GM12878 (cell line): ENCODE measurements around the gene NSUN2. TPM values are rescaled to one million over a fixed set of nuclear protein-coding genes. Genes with fewer than 3 reads are reported as not detected.

ENCODE experiments used
- ATAC-seq: fragments of 200-7000 bp; cut with Tn5 transposase; 3 replicates; pipeline ENCODE4 v1.9.1; 2020; ENCODE audit warnings: mild to moderate bottlenecking, moderate library complexity
- BruUV-seq: library from RNA; stranded (reverse); fragments of 400-500 nt; replicated peaks from 2 replicates; lab custom pipeline; 2021; lab: Mats Ljungman, UMichigan
- CTCF ChIA-PET: fragments of 300-600 bp; sonication (Branson Sonifier 250); formaldehyde crosslinking; extraction: SDS; loops from one replicate; lab custom pipeline; 2021; ENCODE audit warnings: inconsistent platforms; lab: Yijun Ruan, JAX
- POLR2A ChIA-PET: fragments of 350-600 bp; formaldehyde crosslinking; extraction: SDS; loops from one replicate; lab custom pipeline; 2021; ENCODE audit warnings: inconsistent platforms; lab: Charles Lee
- RAD21 ChIA-PET: fragments of 300-600 bp; sonication (Branson Sonifier 250); formaldehyde crosslinking; loops from one replicate; lab custom pipeline; 2023; ENCODE audit warnings: antibody characterized with exemption; ENCODE audit not compliant: unreplicated experiment; lab: Charles Lee
- SMC1A ChIA-PET: fragments of 300-600 bp; sonication (Branson Sonifier 250); formaldehyde crosslinking; loops from one replicate; lab custom pipeline; 2023; ENCODE audit not compliant: unreplicated experiment, uncharacterized antibody; lab: Charles Lee
- DNase-seq: peaks from one replicate; pipeline ENCODE4 v3.0.0-alpha.2; 2011; ENCODE audit warnings: low read depth, low spot score
- FAIRE-seq: peaks from 3 replicates; lab custom pipeline; 2011; peaks lifted over from hg19 to GRCh38; lab: Jason Lieb, UNC
- H2AFZ ChIP-seq: 2 replicates; pipeline ENCODE4 v1.6.0; 2011; ENCODE audit warnings: low read depth, low read length, control low read depth; ENCODE audit not compliant: control insufficient read depth
- H3K27ac ChIP-seq: 2 replicates; pipeline ENCODE4 v1.5.1; 2011; ENCODE audit warnings: control low read depth; ENCODE audit not compliant: control insufficient read depth, insufficient read depth
- H3K27me3 ChIP-seq, 2 experiments: replicated peaks in 1 of 2; 2 replicates each; pipeline versions ENCODE4 v1.6.0 to v1.6.1; 2011; ENCODE audit warnings: low read length in 1 of 2; ENCODE audit not compliant: control insufficient read depth in 2 of 2, insufficient read depth in 2 of 2
- H3K36me3 ChIP-seq, 2 experiments: 2 replicates each; pipeline ENCODE4 v1.5.1; 2011; ENCODE audit warnings: low read length in 1 of 2; ENCODE audit not compliant: control insufficient read depth in 2 of 2, insufficient read depth in 2 of 2
- H3K4me1 ChIP-seq: 2 replicates; pipeline ENCODE4 v1.6.1; 2011; ENCODE audit warnings: mild to moderate bottlenecking, low read length, moderate library complexity, mixed read lengths; ENCODE audit not compliant: control insufficient read depth, insufficient read depth
- H3K4me2 ChIP-seq: 2 replicates; pipeline ENCODE4 v1.6.0; 2011; ENCODE audit warnings: control low read depth; ENCODE audit not compliant: control insufficient read depth, insufficient read depth
- H3K4me3 ChIP-seq: fragments of 200-600 bp; sonication (generic); 2 replicates; pipeline ENCODE4 v1.5.1; 2016
- H3K79me2 ChIP-seq: 2 replicates; pipeline ENCODE4 v1.6.0; 2011; ENCODE audit warnings: low read length; ENCODE audit not compliant: control insufficient read depth, insufficient read depth
- H3K9ac ChIP-seq: 2 replicates; pipeline ENCODE4 v1.8.0; 2011; ENCODE audit warnings: low read length, control low read depth, mixed read lengths; ENCODE audit not compliant: control insufficient read depth, insufficient read depth
- H3K9me3 ChIP-seq: replicated peaks from 3 replicates; pipeline ENCODE4 v1.5.1; 2011; ENCODE audit warnings: mild to moderate bottlenecking, low read length; ENCODE audit not compliant: control insufficient read depth, insufficient read depth
- H4K20me1 ChIP-seq: 2 replicates; pipeline ENCODE4 v1.6.0; 2011; ENCODE audit not compliant: control insufficient read depth, insufficient read depth
- CHD2 ChIP-seq: IDR thresholded peaks from 2 replicates; pipeline ENCODE4 v1.6.1; 2011; ENCODE audit warnings: low read depth, low read length, improper control_type of control experiment, borderline replicate concordance
- ELK1 ChIP-seq: IDR thresholded peaks from 2 replicates; pipeline ENCODE4 v1.6.1; 2012; ENCODE audit warnings: low read depth, low read length, improper control_type of control experiment
- IRF3 ChIP-seq: fragments of 450-650 bp; IDR thresholded peaks from 2 replicates; pipeline ENCODE4 v1.6.1; 2014; ENCODE audit warnings: mild to moderate bottlenecking
- IRF4 ChIP-seq: IDR thresholded peaks from 2 replicates; pipeline ENCODE4 v1.6.1; 2011; ENCODE audit warnings: low read depth, low read length
- POU2F2 ChIP-seq: IDR thresholded peaks from 3 replicates; pipeline ENCODE4 v1.6.1; 2011; ENCODE audit warnings: low read depth, mild to moderate bottlenecking, low read length, borderline replicate concordance
- SRF ChIP-seq, 2 experiments: IDR thresholded peaks; 2 replicates each; pipeline ENCODE4 v1.6.1; 2011; ENCODE audit warnings: low read depth in 2 of 2, low read length in 2 of 2, mild to moderate bottlenecking in 1 of 2, moderate library complexity in 1 of 2
- ZBTB40 ChIP-seq: fragments of 450-650 bp; IDR thresholded peaks from 2 replicates; pipeline ENCODE4 v1.6.1; 2016; ENCODE audit warnings: mild to moderate bottlenecking, moderate library complexity, borderline replicate concordance
- WGBS: methylation state at CpG from one replicate; pipeline ENCODE4 v1.1.6; 2016; ENCODE audit warnings: low lambda C conversion rate; ENCODE audit not compliant: insufficient replicate concordance, insufficient coverage; ENCODE audit errors: missing lambda C conversion rate; 5-methylcytosine and 5-hydroxymethylcytosine counted together
- in situ Hi-C: fragments of 300-500 bp; cut with MboI; formaldehyde crosslinking; loops from 9 replicates; pipeline ENCODE4 v1.14.3; 2018; ENCODE audit warnings: mixed read lengths
- intact Hi-C: fragments of 100-400 bp; cut with micrococcal nuclease; formaldehyde crosslinking; loops from one replicate; pipeline ENCODE4 v1.14.2; 2022; ENCODE audit not compliant: unreplicated experiment
- polyA plus RNA-seq, 11 experiments: library from polyadenylated mRNA; depleted of rRNA in 4 of 11; unstranded in 6 of 11; stranded (reverse) in 5 of 11; fragments of >200 nt; fragmentation: Nextera tagmentation in 4 of 11; fragmentation: Illumina TruSeq in 1 of 11; extraction: Ambion mirVana in 4 of 11; extraction: Trizol in 1 of 11; gene quantifications; 1 replicate in 1 of 11; 2 replicates in 10 of 11; pipeline versions ENCODE4 v1.2.1 to v1.2.3, GENCODE V29; 2011 to 2016; ENCODE audit warnings: inconsistent platforms in 2 of 11, missing spikeins in 2 of 11, low read depth in 1 of 11
- total RNA-seq, 4 experiments: library from RNA; depleted of rRNA in 3 of 4; stranded (reverse); fragments of >200 nt in 3 of 4; fragmentation: Illumina TruSeq in 1 of 4; extraction: Trizol in 1 of 4; gene quantifications; 2 replicates each; pipeline versions ENCODE4 v1.2.1 to v1.2.3, GENCODE V29; 2013 to 2021

The NSUN2 gene
- total and polyA plus RNA-seq, 10 of the 15 experiments (the other 5 are each of a cell fraction or from before 2014, with no cell fraction given) = 8.0 to 112 (median 91.1) TPM

GRCh38 chr5:6567068-6567467, 65.8 kb downstream of the NSUN2 start:
- WGBS = 18% methylated on average over 4 of the region's 4 CpGs
- SMC1A ChIA-PET = interaction anchor here (0.6 kb wide), 1 partner anchor 1000 kb away, joined by 3 read pairs; no protein-coding TSS in a partner anchor
- no peak overlapping the region for H2AFZ ChIP-seq
- POLR2A ChIA-PET = no interaction called here
- ATAC-seq (no peak), DNase-seq (no peak), FAIRE-seq (no peak)
- H3K27ac ChIP-seq = no peak overlapping the region
- in situ Hi-C loops = no loop called here
- intact Hi-C loops = no loop called here
- no peak overlapping the region for H3K4me3 ChIP-seq
- no peak overlapping the region for H3K9ac ChIP-seq
- H3K36me3 ChIP-seq = no peaks in the 10 kb centered on the region
- CTCF ChIA-PET = no interaction called here
- no peak overlapping the region for H3K4me2 ChIP-seq
- RAD21 ChIA-PET = no interaction called here
- TF ChIP-seq ELK1 (no peak), CHD2 (no peak), IRF3 (no peak)
- TF ChIP-seq, all 136 proteins: peak for 0
- Histone ChIP-seq H4K20me1 (no peaks in the 10 kb centered on the region), H3K27me3 (0 out of 4 replicates have a peak, but pooled peaks cover 0 to 2% of the 10 kb centered on the region in 2 experiments), H3K4me1 (no peaks in the 10 kb centered on the region), H3K9me3 (no peaks in the 10 kb centered on the region), H3K79me2 (no peaks in the 10 kb centered on the region)
- BruUV-seq = no TSS peak

- SMC1A ChIA-PET = interaction anchor here (1.1 kb wide), 1 partner anchor 9 kb away, joined by 3 read pairs; no protein-coding TSS in a partner anchor
- Histone ChIP-seq H3K27me3 (0 out of 4 replicates have a peak, but pooled peaks cover 0 to 2% of the 10 kb centered on the region in 2 experiments), H2AFZ (no peak overlapping the region), H3K9me3 (no peaks in the 10 kb centered on the region), H3K9ac (no peak overlapping the region), H3K4me2 (no peak overlapping the region), H3K27ac (no peak overlapping the region), H3K36me3 (no peaks in the 10 kb centered on the region), H3K79me2 (no peaks in the 10 kb centered on the region), H3K4me1 (no peaks in the 10 kb centered on the region), H3K4me3 (no peak overlapping the region), H4K20me1 (no peaks in the 10 kb centered on the region)
- WGBS = 49% methylated on average over 3 of the region's 3 CpGs
- no peak for ATAC-seq
- in situ Hi-C loops = no loop called here
- CTCF ChIA-PET = no interaction called here
- BruUV-seq = no TSS peak
- no peak for FAIRE-seq
- no peak for DNase-seq
- TF ChIP-seq IRF4 = no peak
- no peak for TF ChIP-seq ZBTB40
- TF ChIP-seq POU2F2 = no peak
- no peak for TF ChIP-seq SRF (IDR thresholded peaks at IDR 0.05; ENCODE audit: low read depth in 2 of 2, low read length in 2 of 2)
- POLR2A ChIA-PET = interaction anchor here (1.0 kb wide), 1 partner anchor 10 kb away, joined by 3 read pairs; no protein-coding TSS in a partner anchor
- intact Hi-C loops = no loop called here
- RAD21 ChIA-PET = no interaction called here
Observed at GRCh38 chr5:6565492-6565891, 67.4 kb downstream of the NSUN2 start.
